ENCODE data around the gene FAM184A. TPM values are rescaled to one million over a fixed set of nuclear protein-coding genes. Genes with fewer than 3 reads are reported as not detected.

The FAM184A gene
- total and polyA plus RNA-seq, 2 of the 8 experiments (the other 6 are each of a cell fraction or from before 2014, with no cell fraction given): 6.3 to 11.3 TPM

- no peak overlapping the region for H3K18ac ChIP-seq (ENCODE audit: extremely low read depth, low read length)
- no peak overlapping the region for H3K4ac ChIP-seq (replicated peaks; ENCODE audit: insufficient read length, low read depth, low read length)
- no peaks in the 10 kb centered on the region for H3K79me1 ChIP-seq (ENCODE audit: low read depth, low read length)
- no peak overlapping the region for H4K91ac ChIP-seq (replicated peaks; ENCODE audit: insufficient read length, low read length)
- H2BK12ac ChIP-seq (ENCODE audit: low read depth, low read length): no peak overlapping the region
- CTCF ChIA-PET (ENCODE audit: partially characterized antibody): interaction anchor here (0.7 to 1.8 kb wide), 5 partner anchors 10 to 156 kb away, joined by 3 to 6 read pairs (median 3); no protein-coding TSS in a partner anchor
- TF ChIP-seq ASH2L (IDR thresholded peaks at IDR 0.05; ENCODE audit: low read length): no peak
- TF ChIP-seq CHD2 (IDR thresholded peaks at IDR 0.05; ENCODE audit: low read length): no peak
- TF ChIP-seq RFX5 (IDR thresholded peaks at IDR 0.05; ENCODE audit: borderline replicate concordance, low read depth, low read length): no peak
- no peak for TF ChIP-seq BRCA1 (IDR thresholded peaks at IDR 0.05; ENCODE audit: low read depth, low read length)
- TF ChIP-seq TAF1 (IDR thresholded peaks at IDR 0.05; ENCODE audit: low read depth, low read length): no peak
- no peaks in the 10 kb centered on the region for H3K36me3 ChIP-seq (ENCODE audit: control insufficient read depth in 2 of 4, insufficient read depth in 4 of 4, low read length in 3 of 4)
- H3K27me3 ChIP-seq (replicated peaks in 1 of 4; ENCODE audit: control insufficient read depth in 3 of 4, extremely low read depth in 1 of 4, insufficient read depth in 3 of 4, low read length in 3 of 4): no peaks in the 10 kb centered on the region
- DNase-seq (ENCODE audit: low read depth in 1 of 2, low spot score in 2 of 2) (no peak), FAIRE-seq (no peak)
- no peak overlapping the region for H3K4me2 ChIP-seq (ENCODE audit: insufficient read depth in 1 of 2, low read depth in 2 of 2, low read length in 2 of 2)
- H3K4me3 ChIP-seq (ENCODE audit: extremely low read depth in 1 of 4, insufficient read depth in 2 of 4, low read depth in 3 of 4, low read length in 4 of 4): no peak overlapping the region
- H2BK120ac ChIP-seq (replicated peaks; ENCODE audit: low read depth, low read length): no peak overlapping the region
- no peak overlapping the region for H2BK5ac ChIP-seq (ENCODE audit: low read depth, low read length)
- H2AK5ac ChIP-seq (ENCODE audit: low read depth, low read length): no peak overlapping the region
- no peaks in the 10 kb centered on the region for H4K20me1 ChIP-seq (replicated peaks in 1 of 2; ENCODE audit: control insufficient read depth in 1 of 2, insufficient read depth in 2 of 2, low read length in 2 of 2)
- 97% methylated on average over 2 of the region's 2 CpGs; no CpG with 5 or more reads in 1 of the 2 experiments for WGBS, 2 experiments (ENCODE audit: extremely low coverage in 1 of 2, insufficient coverage in 1 of 2, insufficient read length in 1 of 2, insufficient replicate concordance in 2 of 2, low coverage in 1 of 2, low lambda C conversion rate in 2 of 2, missing lambda C conversion rate in 1 of 2)
- H3K79me2 ChIP-seq (ENCODE audit: control insufficient read depth in 1 of 2, insufficient read depth in 2 of 2, low read length in 2 of 2): no peaks in the 10 kb centered on the region
- H3K9me3 ChIP-seq (ENCODE audit: insufficient read depth in 2 of 2, low read depth in 1 of 2, low read length in 1 of 2): 0 out of 4 replicates have a peak, but pooled peaks cover 0 to 4% of the 10 kb centered on the region in 2 experiments
- H2BK20ac ChIP-seq (ENCODE audit: low read length): no peak overlapping the region
- H2BK15ac ChIP-seq (ENCODE audit: low read length): no peak overlapping the region
- no peak overlapping the region for H4K5ac ChIP-seq (ENCODE audit: insufficient read length, low read depth, low read length)
- H3K56ac ChIP-seq (replicated peaks; ENCODE audit: insufficient read length, low read depth, low read length): no peak overlapping the region
- no peak overlapping the region for H2AFZ ChIP-seq (ENCODE audit: low read length)
- no peak overlapping the region for H3K27ac ChIP-seq (ENCODE audit: low read depth, low read length)
- H3K14ac ChIP-seq (ENCODE audit: insufficient read length): no peak overlapping the region
- H3K23ac ChIP-seq (ENCODE audit: insufficient read length): no peak overlapping the region
- POLR2A ChIA-PET (ENCODE audit: partially characterized antibody): no interaction called here
- no peak overlapping the region for H4K8ac ChIP-seq (ENCODE audit: extremely low read depth, insufficient read depth, low read length)
- peaks cover 0 to 4% (median 3%) of the 10 kb centered on the region in 4 experiments; a peak in 5 of 7 replicates for H3K4me1 ChIP-seq (replicated peaks in 1 of 4; ENCODE audit: control insufficient read depth in 3 of 4, insufficient read depth in 4 of 4, low read length in 3 of 4)
- H3K9ac ChIP-seq (replicated peaks in 1 of 4; ENCODE audit: extremely low read depth in 1 of 4, low read depth in 3 of 4, low read length in 3 of 4): no peak overlapping the region
- no peaks in the 10 kb centered on the region for H3K23me2 ChIP-seq (ENCODE audit: low read depth, low read length)
Observed at GRCh38 chr6:119125576-119125975, 47.1 kb upstream of the FAM184A start.
